Esophagus squamous epithelium (tissue), 5 donors: ENCODE measurements around the gene GZMM. TPM values are rescaled to one million over a fixed set of nuclear protein-coding genes. Genes with fewer than 3 reads are reported as not detected.

Experiments used
- DNase-seq: peaks from one replicate; lab custom pipeline; 2025; lab: John Stamatoyannopoulos, UW
- H3K27ac ChIP-seq, 4 donors: fragments of 200-600 bp; sonication (generic); one replicate each; pipeline ENCODE4 v1.5.1; 2016 to 2019; ENCODE audit warnings: mild to moderate bottlenecking in 1 of 4
- H3K27me3 ChIP-seq, 4 donors: fragments of 200-600 bp; sonication (generic); 1 replicate in 3 of 4; 2 replicates in 1 of 4; pipeline versions ENCODE4 v1.5.1 to v1.6.0; 2017 to 2021; ENCODE audit warnings: antibody characterized with exemption in 1 of 4
- H3K36me3 ChIP-seq, 3 donors: fragments of 200-600 bp; sonication (generic); one replicate each; pipeline ENCODE4 v1.5.1; 2016 to 2019
- H3K4me1 ChIP-seq, 3 donors: fragments of 200-600 bp; sonication (generic); one replicate each; pipeline ENCODE4 v1.5.1; 2017 to 2019
- H3K4me3 ChIP-seq, 4 donors: fragments of 200-600 bp; sonication (generic); 1 replicate in 3 of 4; 2 replicates in 1 of 4; pipeline ENCODE4 v1.5.1; 2016 to 2019; ENCODE audit warnings: mild to moderate bottlenecking in 2 of 4, moderate library complexity in 1 of 4
- H3K9me3 ChIP-seq, 3 donors: fragments of 200-600 bp; sonication (generic); one replicate each; pipeline ENCODE4 v1.5.1; 2016 to 2019
- POLR2A ChIP-seq, 4 donors: fragments of 450-650 bp; IDR thresholded peaks; one replicate each; pipeline ENCODE4 v1.6.1; 2017; ENCODE audit warnings: antibody characterized with exemption in 4 of 4, mild to moderate bottlenecking in 4 of 4, moderate library complexity in 3 of 4
- WGBS, 2 donors: methylation state at CpG; one replicate each; pipeline ENCODE4 v1.1.5; 2018; 5-methylcytosine and 5-hydroxymethylcytosine counted together
- intact Hi-C: fragments of 100-400 bp; cut with DNase I; formaldehyde crosslinking; loops from one replicate; pipeline ENCODE4 v1.15.0; 2022
- total RNA-seq, 4 donors: library from RNA; depleted of rRNA; stranded (reverse); fragments of >200 nt; gene quantifications; one replicate each; pipeline ENCODE4 v1.1.0, GENCODE V29; 2016
- TF ChIP-seq, protein P1 (sequence below), 6 experiments: fragments of 450-650 bp in 4 of 6; fragments of 200-600 bp in 2 of 6; sonication (generic) in 2 of 6; IDR thresholded peaks; one replicate each; pipeline ENCODE4 v1.5.1; 2016 to 2019; ENCODE audit warnings: antibody characterized with exemption in 6 of 6, mild to moderate bottlenecking in 4 of 6, moderate library complexity in 4 of 6
- donor health status: DM: yes; HTN: yes; CAD: no.

The GZMM gene
- total RNA-seq, 4 donors from 2014 or later: 0.48 to 0.95 (median 0.57) TPM; not detected in 1

DNA sequence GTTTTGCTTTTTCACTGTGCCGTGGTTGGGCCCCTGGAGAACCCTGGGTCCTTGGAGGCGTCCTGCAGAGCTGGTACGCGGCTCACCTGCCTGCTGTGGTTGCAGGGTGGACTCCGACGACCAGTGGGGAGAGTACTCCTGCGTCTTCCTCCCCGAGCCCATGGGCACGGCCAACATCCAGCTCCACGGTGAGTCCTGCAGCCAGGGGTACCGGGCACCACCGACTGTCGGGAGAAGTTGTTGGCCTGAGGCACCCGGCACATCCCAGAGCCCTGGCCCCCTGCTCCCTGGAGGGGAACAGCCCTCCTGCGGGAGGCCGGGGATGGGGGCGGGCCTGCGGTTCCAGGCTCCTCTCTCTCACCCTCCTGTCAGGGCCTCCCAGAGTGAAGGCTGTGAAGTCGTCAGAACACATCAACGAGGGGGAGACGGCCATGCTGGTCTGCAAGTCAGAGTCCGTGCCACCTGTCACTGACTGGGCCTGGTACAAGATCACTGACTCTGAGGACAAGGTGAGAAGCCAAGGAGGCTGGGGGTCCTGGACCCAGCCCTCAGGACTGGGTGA is 36.5 kb downstream of the GZMM start:
- Histone ChIP-seq H3K27me3 (peaks cover 0 to 18% (median 0%) of the 10 kb centered on the region in 4 donors), H3K4me1 (peaks cover 14 to 53% (median 19%) of the 10 kb centered on the region in 3 donors), H3K36me3 (peaks cover 29 to 67% (median 35%) of the 10 kb centered on the region in 3 donors), H3K4me3 (no peak overlapping the region), H3K9me3 (no peaks in the 10 kb centered on the region), H3K27ac (no peak overlapping the region)
- WGBS, 2 donors: 93% methylated on average over 2 of the region's 22 CpGs; no CpG with 5 or more reads in 1 of the 2 donors
- intact Hi-C loops: no loop called here
- no peak for TF ChIP-seq POLR2A (IDR thresholded peaks at IDR 0.05)
- TF ChIP-seq, protein P1, sequence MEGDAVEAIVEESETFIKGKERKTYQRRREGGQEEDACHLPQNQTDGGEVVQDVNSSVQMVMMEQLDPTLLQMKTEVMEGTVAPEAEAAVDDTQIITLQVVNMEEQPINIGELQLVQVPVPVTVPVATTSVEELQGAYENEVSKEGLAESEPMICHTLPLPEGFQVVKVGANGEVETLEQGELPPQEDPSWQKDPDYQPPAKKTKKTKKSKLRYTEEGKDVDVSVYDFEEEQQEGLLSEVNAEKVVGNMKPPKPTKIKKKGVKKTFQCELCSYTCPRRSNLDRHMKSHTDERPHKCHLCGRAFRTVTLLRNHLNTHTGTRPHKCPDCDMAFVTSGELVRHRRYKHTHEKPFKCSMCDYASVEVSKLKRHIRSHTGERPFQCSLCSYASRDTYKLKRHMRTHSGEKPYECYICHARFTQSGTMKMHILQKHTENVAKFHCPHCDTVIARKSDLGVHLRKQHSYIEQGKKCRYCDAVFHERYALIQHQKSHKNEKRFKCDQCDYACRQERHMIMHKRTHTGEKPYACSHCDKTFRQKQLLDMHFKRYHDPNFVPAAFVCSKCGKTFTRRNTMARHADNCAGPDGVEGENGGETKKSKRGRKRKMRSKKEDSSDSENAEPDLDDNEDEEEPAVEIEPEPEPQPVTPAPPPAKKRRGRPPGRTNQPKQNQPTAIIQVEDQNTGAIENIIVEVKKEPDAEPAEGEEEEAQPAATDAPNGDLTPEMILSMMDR (IDR thresholded peaks at IDR 0.05): no peak
- DNase-seq: no peak

DNA sequence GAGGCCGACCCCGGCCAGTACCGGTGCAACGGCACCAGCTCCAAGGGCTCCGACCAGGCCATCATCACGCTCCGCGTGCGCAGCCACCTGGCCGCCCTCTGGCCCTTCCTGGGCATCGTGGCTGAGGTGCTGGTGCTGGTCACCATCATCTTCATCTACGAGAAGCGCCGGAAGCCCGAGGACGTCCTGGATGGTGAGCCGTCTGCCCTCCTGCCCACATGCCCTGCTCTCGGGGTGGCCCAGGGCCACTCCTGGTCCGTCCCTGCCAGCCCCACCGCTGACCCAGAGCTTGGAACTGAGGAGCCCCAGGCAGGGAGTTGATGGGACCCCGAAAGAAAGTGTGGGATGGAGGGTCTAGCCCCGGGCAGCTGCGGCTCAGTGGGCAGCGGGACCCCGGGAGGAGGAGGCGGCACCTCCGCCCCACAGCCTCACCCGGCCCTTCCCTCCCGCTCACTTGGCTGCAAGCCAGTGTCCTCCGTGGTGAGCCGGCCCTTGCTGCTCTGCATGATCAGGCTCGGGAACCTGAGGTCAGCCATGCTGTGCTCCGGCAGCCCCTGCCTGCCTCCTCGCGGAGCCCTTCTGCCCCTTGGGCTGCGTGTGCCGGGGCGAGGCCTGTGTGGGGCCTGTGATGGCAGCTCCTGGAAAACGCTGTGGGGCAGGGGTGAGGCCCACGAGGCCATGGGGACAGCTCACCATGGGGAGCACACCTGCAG is 37.7 kb downstream of the GZMM start:
- H3K36me3 ChIP-seq: peaks cover 29 to 67% (median 35%) of the 10 kb centered on the region in 3 donors
- H3K27me3 ChIP-seq: peaks cover 0 to 30% (median 0%) of the 10 kb centered on the region in 4 donors
- H3K27ac ChIP-seq: no peak overlapping the region
- H3K9me3 ChIP-seq: no peaks in the 10 kb centered on the region
- DNase-seq: no peak
- TF ChIP-seq, protein P1 (IDR thresholded peaks at IDR 0.05): no peak
- TF ChIP-seq POLR2A (IDR thresholded peaks at IDR 0.05): no peak
- H3K4me3 ChIP-seq: no peak overlapping the region
- WGBS, 2 donors: 20 to 87% methylated on average over 1 to 3 of the region's 40 CpGs
- peaks cover 3 to 41% (median 7%) of the 10 kb centered on the region in 3 donors for H3K4me1 ChIP-seq
- intact Hi-C loops: no loop called here

DNA sequence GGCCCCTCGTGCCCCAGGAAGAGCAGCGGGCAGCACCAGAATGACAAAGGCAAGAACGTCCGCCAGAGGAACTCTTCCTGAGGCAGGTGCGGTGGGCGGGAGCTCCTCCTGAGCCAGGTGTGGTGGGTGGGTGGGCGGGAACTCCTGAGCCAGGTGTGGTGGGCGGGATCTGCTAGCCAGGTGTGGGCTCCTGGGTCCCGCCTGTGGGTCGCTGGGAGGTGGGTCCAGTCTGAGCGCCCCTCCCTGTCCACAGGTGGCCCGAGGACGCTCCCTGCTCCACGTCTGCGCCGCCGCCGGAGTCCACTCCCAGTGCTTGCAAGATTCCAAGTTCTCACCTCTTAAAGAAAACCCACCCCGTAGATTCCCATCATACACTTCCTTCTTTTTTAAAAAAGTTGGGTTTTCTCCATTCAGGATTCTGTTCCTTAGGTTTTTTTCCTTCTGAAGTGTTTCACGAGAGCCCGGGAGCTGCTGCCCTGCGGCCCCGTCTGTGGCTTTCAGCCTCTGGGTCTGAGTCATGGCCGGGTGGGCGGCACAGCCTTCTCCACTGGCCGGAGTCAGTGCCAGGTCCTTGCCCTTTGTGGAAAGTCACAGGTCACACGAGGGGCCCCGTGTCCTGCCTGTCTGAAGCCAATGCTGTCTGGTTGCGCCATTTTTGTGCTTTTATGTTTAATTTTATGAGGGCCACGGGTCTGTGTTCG is 38.8 kb downstream of the GZMM start:
- 77 to 79% methylated on average over 17 to 21 of the region's 31 CpGs for WGBS, 2 donors
- Histone ChIP-seq H3K9me3 (no peaks in the 10 kb centered on the region), H3K27me3 (peaks cover 0 to 41% (median 0%) of the 10 kb centered on the region in 4 donors), H3K36me3 (peaks cover 29 to 62% (median 35%) of the 10 kb centered on the region in 3 donors), H3K4me3 (no peak overlapping the region), H3K4me1 (peaks cover 0 to 31% (median 3%) of the 10 kb centered on the region in 3 donors), H3K27ac (no peak overlapping the region)
- DNase-seq: no peak
- TF ChIP-seq, protein P1 (IDR thresholded peaks at IDR 0.05): no peak
- TF ChIP-seq POLR2A (IDR thresholded peaks at IDR 0.05): no peak
- intact Hi-C loops: no loop called here

DNA sequence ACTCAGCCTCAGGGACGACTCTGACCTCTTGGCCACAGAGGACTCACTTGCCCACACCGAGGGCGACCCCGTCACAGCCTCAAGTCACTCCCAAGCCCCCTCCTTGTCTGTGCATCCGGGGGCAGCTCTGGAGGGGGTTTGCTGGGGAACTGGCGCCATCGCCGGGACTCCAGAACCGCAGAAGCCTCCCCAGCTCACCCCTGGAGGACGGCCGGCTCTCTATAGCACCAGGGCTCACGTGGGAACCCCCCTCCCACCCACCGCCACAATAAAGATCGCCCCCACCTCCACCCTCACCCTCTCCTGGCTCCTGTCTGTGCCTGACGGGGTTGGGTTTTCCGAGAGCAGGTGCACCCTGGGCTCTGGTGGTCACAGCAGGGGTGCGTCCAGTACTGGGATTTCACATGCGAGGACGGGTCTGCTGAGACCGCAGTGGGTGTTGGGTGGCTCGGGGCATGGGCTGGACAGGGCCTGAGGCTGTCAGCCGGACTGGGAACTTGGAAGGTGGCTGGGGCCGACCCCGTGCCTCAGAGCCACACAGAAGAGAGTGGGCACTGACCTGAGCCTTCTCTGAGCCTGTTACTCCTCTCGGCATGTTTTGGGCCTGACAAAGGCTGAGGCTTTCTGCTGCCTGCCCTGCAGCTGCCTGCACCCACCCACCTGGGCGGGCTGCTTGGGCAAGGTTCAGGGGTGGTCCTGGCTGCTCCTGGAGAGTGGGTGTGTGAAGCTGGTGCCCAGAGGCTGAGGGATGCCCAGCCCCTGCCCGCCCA is 39.5 kb downstream of the GZMM start:
- TF ChIP-seq, protein P1 (IDR thresholded peaks at IDR 0.05): no peak
- TF ChIP-seq POLR2A (IDR thresholded peaks at IDR 0.05): no peak
- peaks cover 29 to 55% (median 35%) of the 10 kb centered on the region in 3 donors for H3K36me3 ChIP-seq
- peaks cover 5 to 31% (median 8%) of the 10 kb centered on the region in 3 donors for H3K4me1 ChIP-seq
- no peak for DNase-seq
- 60% methylated on average over 2 of the region's 27 CpGs; no CpG with 5 or more reads in 1 of the 2 donors for WGBS, 2 donors
- intact Hi-C loops: no loop called here
- H3K9me3 ChIP-seq: no peaks in the 10 kb centered on the region
- H3K27me3 ChIP-seq: peaks cover 0 to 48% (median 2%) of the 10 kb centered on the region in 4 donors
- H3K27ac ChIP-seq: no peak overlapping the region
- no peak overlapping the region for H3K4me3 ChIP-seq
